Measurements from ENCODE around the gene FBXL16. TPM values are rescaled to one million over a fixed set of nuclear protein-coding genes. Genes with fewer than 3 reads are reported as not detected.

FBXL16 gene, protein sequence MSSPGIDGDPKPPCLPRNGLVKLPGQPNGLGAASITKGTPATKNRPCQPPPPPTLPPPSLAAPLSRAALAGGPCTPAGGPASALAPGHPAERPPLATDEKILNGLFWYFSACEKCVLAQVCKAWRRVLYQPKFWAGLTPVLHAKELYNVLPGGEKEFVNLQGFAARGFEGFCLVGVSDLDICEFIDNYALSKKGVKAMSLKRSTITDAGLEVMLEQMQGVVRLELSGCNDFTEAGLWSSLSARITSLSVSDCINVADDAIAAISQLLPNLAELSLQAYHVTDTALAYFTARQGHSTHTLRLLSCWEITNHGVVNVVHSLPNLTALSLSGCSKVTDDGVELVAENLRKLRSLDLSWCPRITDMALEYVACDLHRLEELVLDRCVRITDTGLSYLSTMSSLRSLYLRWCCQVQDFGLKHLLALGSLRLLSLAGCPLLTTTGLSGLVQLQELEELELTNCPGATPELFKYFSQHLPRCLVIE
- total RNA-seq (2022; extraction: Qiagen RNA extraction; ENCODE audit: low read depth), result 3.5 to 8.1 TPM (median 7.5 TPM) in 5 replicates

GRCh38 chr16:705431-706188 lies at the start of gene FBXL16:
Gene FBXL16, minus strand, starts transcription at chr16:705801. Its CDS starts 8,396 bp downstream, at chr16:697405.

DNA sequence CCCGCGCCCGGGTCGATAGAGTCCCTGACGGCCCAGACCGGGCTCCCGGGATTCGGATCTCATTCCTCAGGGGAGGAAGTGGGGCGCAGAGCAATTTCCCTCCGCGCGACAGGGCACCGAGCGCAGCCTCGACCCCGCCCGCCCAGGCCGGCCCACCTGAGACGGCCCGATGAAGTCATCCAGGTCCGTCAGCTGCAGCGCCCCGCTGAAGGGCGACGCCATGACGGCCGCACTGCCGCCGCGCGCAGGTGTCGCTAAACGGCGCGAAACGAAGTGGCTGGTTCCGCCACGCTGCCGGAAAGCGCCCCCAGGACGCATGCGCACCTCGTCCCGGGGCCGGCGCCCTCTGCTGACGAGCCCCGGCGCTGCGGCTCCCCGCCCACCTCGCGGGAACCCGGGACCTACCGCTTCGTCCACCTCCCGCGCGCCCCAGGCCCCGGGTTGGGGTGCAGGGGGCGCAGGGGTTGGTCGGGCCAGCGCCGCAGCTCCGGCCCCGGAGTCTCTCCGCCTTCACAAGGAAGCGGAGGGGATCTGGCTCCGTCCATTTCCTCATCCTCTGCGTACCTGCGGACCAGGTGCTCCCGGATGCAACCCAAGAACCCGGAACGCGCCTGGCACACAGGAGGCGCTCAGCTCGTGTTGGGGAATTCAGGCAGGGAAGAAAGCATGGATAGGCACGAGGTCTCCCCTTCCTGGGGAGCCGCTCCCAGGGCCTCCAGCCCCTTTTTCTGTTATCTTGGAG lies 35.3 kb upstream of the FBXL16 start, which contains the start of gene CIAO3:
Gene CIAO3, minus strand, starts transcription at position 234 of the 742 bp plus-strand sequence. Its CDS starts 12 bp downstream, at position 222.

GRCh38 chr16:726438-727290 lies 21.1 kb upstream of the FBXL16 start, which contains the start of the genes CCDC78 and HAGHL:
Gene CCDC78, minus strand, starts transcription at chr16:726443. Its CDS starts 76 bp downstream, at chr16:726367.
Gene HAGHL, plus strand, starts transcription at chr16:727106. Its CDS starts 404 bp downstream, at chr16:727510.

GRCh38 chr16:720990-721764 lies 15.6 kb upstream of the FBXL16 start, which contains the start of gene ANTKMT:
Gene ANTKMT, plus strand, starts transcription at chr16:721146. Its CDS starts 129 bp downstream, at chr16:721275.

GRCh38 chr16:714558-715476 lies 9.2 kb upstream of the FBXL16 start, which contains the start of gene METRN:
Gene METRN, plus strand, starts transcription at chr16:715118. Its CDS starts 172 bp downstream, at chr16:715290.

GRCh38 chr16:684071-684794 lies 21.4 kb downstream of the FBXL16 start, which contains the start of gene JMJD8:
Gene JMJD8, minus strand, starts transcription at chr16:684334. Its CDS starts 15 bp downstream, at chr16:684319.

DNA sequence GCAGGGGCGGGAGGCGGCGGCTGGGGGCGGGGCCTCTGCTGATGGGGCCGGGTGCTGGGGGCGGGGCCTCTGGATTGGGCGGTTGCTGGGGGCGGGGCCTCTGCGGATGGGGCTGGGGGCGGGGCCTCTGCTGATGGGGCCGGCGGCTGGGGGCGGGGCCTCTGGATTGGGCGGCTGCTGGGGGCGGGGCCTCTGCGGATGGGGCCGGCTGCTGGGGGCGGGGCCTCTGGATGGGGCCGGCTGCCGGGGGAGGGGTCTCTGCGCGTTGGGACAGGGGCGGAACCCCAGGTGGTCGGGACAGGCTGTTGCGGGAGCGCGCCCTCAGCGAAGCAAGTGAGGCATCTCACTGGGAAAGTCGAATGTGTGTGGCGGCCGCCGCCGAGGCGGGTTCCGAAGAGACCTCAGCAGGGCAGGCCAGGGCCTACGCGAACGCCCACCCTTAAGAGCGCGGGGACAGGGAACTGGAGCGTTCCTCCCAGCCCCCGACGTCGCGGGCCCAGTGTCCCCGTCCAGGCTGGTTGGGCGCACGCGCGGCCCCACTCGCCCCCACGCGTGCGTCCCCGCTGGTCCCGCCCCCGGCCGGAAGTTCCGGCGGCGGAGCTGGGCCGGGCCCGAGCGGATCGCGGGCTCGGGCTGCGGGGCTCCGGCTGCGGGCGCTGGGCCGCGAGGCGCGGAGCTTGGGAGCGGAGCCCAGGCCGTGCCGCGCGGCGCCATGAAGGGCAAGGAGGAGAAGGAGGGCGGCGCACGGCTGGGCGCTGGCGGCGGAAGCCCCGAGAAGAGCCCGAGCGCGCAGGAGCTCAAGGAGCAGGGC lies 25.6 kb downstream of the FBXL16 start, which contains the start of gene STUB1:
Gene STUB1, plus strand, starts transcription at position 597 of the 811 bp plus-strand sequence. Its CDS starts 116 bp downstream, at position 713.

DNA sequence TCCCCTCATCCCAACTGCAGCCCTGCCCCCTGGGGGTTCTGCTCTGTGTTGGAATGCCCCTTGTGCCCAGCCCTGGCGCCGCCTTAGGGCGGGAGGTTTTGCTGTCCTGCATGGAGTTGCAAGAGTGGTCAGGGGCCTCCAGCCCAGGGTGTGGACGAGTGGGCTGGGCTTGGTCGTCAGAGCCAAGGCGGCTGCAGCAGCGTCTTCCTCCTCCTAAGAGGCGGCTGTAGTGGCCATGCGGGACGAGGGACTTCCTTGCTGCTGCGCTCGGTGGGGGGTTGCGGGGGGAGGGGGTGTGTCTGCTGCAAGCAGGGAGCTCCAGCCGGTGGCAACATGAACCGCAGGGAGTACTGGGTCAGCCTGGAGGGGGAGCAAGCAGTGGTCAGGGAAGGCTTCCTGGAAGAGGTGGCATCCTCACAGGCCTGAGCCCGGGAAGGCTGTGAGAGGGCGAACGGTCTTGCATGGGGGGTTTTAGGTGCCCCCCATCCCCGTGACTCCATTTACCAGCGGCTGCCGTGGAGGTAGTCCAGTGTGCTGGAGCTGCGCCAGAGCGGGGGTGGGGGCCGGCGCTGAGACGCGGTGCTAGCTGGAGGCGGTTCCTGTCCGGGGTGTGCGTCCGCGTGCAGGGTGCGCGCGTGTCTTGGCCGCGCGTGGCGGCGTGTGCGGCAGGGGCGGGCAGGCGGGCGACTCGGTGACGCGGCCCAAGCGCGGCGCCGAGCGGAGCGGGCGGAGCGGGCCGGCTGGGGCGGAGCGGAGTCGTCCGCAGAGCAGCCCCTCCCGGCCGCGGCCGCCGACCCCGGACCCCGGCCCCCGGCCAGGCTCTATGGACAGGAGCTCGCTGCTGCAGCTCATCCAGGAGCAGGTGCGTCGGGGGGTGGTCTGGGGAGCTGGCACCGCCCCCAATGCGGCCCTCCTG lies 30.4 kb downstream of the FBXL16 start, which contains the start of gene RHBDL1:
Gene RHBDL1, plus strand, starts transcription at position 704 of the 916 bp plus-strand sequence. Its CDS starts 120 bp downstream, at position 824.

GRCh38 chr16:667780-668518 lies 37.7 kb downstream of the FBXL16 start, which contains the start of gene RHOT2:
Gene RHOT2, plus strand, starts transcription at chr16:668132. Its CDS starts 68 bp downstream, at chr16:668200.

DNA sequence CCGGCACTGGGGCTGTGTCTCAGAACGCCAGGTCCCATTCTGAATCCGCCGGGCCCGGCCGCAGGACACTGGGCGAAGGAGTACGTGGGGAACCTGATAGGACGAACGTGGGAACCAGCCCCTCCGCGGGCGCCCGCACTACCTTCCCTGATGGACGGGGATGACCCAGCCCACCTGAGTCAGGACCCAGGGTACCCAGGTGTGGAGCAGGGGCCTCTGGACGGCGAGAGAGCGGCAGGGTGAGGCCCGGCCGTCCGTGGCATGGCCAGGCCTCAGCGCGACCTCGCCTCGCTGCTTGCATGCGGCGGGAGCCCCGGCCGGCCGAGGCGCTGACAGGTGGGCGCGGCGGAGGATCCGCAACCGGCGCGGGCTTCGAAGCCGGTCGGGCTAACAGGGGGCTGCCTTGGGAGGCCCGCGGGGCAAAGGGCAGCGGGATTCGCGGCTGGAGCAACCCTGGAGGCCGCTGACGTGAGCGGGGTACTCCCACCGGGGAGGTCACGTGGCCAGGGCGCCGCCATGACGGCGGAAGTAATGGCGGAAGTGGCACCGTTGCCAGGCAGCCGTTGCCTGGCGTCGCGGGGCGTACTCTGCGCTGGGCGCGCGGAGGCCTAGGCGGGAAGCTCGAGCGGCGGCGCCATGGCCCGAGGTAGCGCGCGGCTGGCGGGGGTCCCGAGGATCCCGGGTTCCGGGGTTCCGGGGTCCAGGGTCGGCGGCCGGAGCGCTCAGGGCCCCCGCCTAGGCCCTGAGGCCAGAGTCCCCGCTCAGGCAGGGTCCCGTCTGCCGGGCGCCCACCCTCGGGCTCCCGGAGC lies 56.6 kb downstream of the FBXL16 start, which contains the start of gene WDR90:
Gene WDR90, plus strand, starts transcription at position 585 of the 809 bp plus-strand sequence. Its CDS starts 52 bp downstream, at position 637.

Measured in A549 treated with ZK216348 at 1 μM for 4 hours (cell line).